Osteoblast (primary cell): Measurements from ENCODE around the gene HHEX. TPM values are rescaled to one million over a fixed set of nuclear protein-coding genes. Genes with fewer than 3 reads are reported as not detected.
A peak's percentile ranks its signal among the peaks of the same experiment; 100 is the strongest.
"Not testable (repeated sequence)": the region's sequence is repeated elsewhere in the genome, so short reads cannot be mapped to it uniquely, and the experiment has no call there.

Source experiments
- DNase-seq: peaks from one replicate; pipeline ENCODE4 v3.0.0; 2011; ENCODE audit warnings: low spot score, mixed read lengths; ENCODE audit not compliant: insufficient read length; ENCODE audit errors: missing footprints
- H2AFZ ChIP-seq: 2 replicates; pipeline ENCODE4 v1.6.0; 2011; ENCODE audit warnings: mild to moderate bottlenecking, low read length
- H3K27ac ChIP-seq: 2 replicates; pipeline ENCODE4 v1.5.1; 2011; ENCODE audit warnings: mild to moderate bottlenecking, low read depth, low read length, moderate library complexity
- H3K27me3 ChIP-seq: 2 replicates; pipeline ENCODE4 v1.6.0; 2012; ENCODE audit warnings: mild to moderate bottlenecking, control low read depth, inconsistent platforms, low read length, moderate library complexity; ENCODE audit not compliant: insufficient read depth
- H3K36me3 ChIP-seq: 2 replicates; pipeline ENCODE4 v1.5.1; 2011; ENCODE audit warnings: mild to moderate bottlenecking, low read length, control low read depth, moderate library complexity; ENCODE audit not compliant: insufficient read depth
- H3K4me1 ChIP-seq: 2 replicates; pipeline ENCODE4 v1.5.1; 2011; ENCODE audit warnings: mild to moderate bottlenecking, low read length, control low read depth, moderate library complexity; ENCODE audit not compliant: insufficient read depth
- H3K4me2 ChIP-seq: 2 replicates; pipeline ENCODE4 v1.6.0; 2011; ENCODE audit warnings: mild to moderate bottlenecking, low read length; ENCODE audit not compliant: insufficient read depth
- H3K4me3 ChIP-seq: fragments of 200-600 bp; sonication (generic); 3 replicates; pipeline ENCODE4 v1.5.1; 2012; ENCODE audit warnings: mild to moderate bottlenecking, low read length, inconsistent platforms; ENCODE audit not compliant: insufficient read depth
- H3K79me2 ChIP-seq: 2 replicates; pipeline ENCODE4 v1.6.0; 2012; ENCODE audit warnings: mild to moderate bottlenecking, low read length, control low read depth, inconsistent platforms; ENCODE audit not compliant: insufficient read depth
- H3K9me3 ChIP-seq: 2 replicates; pipeline ENCODE4 v1.5.1; 2011; ENCODE audit warnings: low read depth, low read length, control low read depth
- H4K20me1 ChIP-seq: 2 replicates; pipeline ENCODE4 v1.6.0; 2012; ENCODE audit warnings: mild to moderate bottlenecking, low read length, control low read depth; ENCODE audit not compliant: insufficient read depth
- CTCF ChIP-seq: IDR thresholded peaks from 2 replicates; pipeline ENCODE4 v1.5.1; 2011; ENCODE audit warnings: mild to moderate bottlenecking, low read depth, low read length, moderate library complexity; ENCODE audit errors: extremely low read depth
- total RNA-seq: library from RNA; depleted of rRNA; stranded (reverse); fragments of >200 nt; gene quantifications from 2 replicates; pipeline ENCODE4 v1.2.3, GENCODE V29; 2012

HHEX gene
- 0.36 and 0.59 TPM in 2 replicates for total RNA-seq

GRCh38 chr10:92689663-92690210 lies at the start of gene HHEX:
HHEX (plus strand) TSS chr10:92689955; CDS start chr10:92689987, 32 bp downstream.
- DNase-seq: peak; percentile 98

GRCh38 chr10:92640107-92640506 lies 49.6 kb upstream of the HHEX start:
- H4K20me1 ChIP-seq: no peaks in the 10 kb centered on the region
- H3K4me3 ChIP-seq: no peak overlapping the region
- H3K9me3 ChIP-seq: no peaks in the 10 kb centered on the region
- no peak overlapping the region for H2AFZ ChIP-seq
- DNase-seq: peak; percentile 86
- H3K27me3 ChIP-seq: no peaks in the 10 kb centered on the region
- TF ChIP-seq CTCF: no peak
- H3K27ac ChIP-seq: no peak overlapping the region
- H3K4me1 ChIP-seq: peaks cover 9% of the 10 kb centered on the region
- no peak overlapping the region for H3K4me2 ChIP-seq
- no peaks in the 10 kb centered on the region for H3K79me2 ChIP-seq
- H3K36me3 ChIP-seq: peaks cover 3% of the 10 kb centered on the region

More at GRCh38 chr10:92689663-92690210, at the start of gene HHEX:
- peak within 1 kb of the TSS; percentile 91 for H2AFZ ChIP-seq
- no peak within 1 kb of the TSS for H3K27ac ChIP-seq
- peaks cover 2% of the 10 kb centered on the region for H3K9me3 ChIP-seq
- no peaks in the 10 kb centered on the region for H3K4me1 ChIP-seq
- TF ChIP-seq CTCF: no peak
- no peaks in the 10 kb centered on the region for H3K79me2 ChIP-seq
- peak within 1 kb of the TSS; percentile 83 for H3K4me3 ChIP-seq
- H3K27me3 ChIP-seq: no peaks in the 10 kb centered on the region
- no peaks in the 10 kb centered on the region for H4K20me1 ChIP-seq
- H3K36me3 ChIP-seq: no peaks in the 10 kb centered on the region
- peak within 1 kb of the TSS; percentile 85 for H3K4me2 ChIP-seq

- no peak overlapping the region for H2AFZ ChIP-seq
- no peaks in the 10 kb centered on the region for H3K9me3 ChIP-seq
- no peak for TF ChIP-seq CTCF
- H3K4me3 ChIP-seq: no peak overlapping the region
- no peaks in the 10 kb centered on the region for H3K27me3 ChIP-seq
- no peak overlapping the region for H3K4me2 ChIP-seq
- no peaks in the 10 kb centered on the region for H3K79me2 ChIP-seq
- peaks cover 3% of the 10 kb centered on the region for H3K36me3 ChIP-seq
- H3K4me1 ChIP-seq: peaks cover 9% of the 10 kb centered on the region
- H4K20me1 ChIP-seq: no peaks in the 10 kb centered on the region
- no peak overlapping the region for H3K27ac ChIP-seq
- DNase-seq: no peak
Observed at GRCh38 chr10:92641492-92641891, 48.3 kb upstream of the HHEX start.

- Histone ChIP-seq H3K4me3 (no peak overlapping the region), H3K27ac (peak overlapping the region; percentile 9), H2AFZ (no peak overlapping the region), H3K36me3 (peaks cover 23% of the 10 kb centered on the region), H3K79me2 (no peaks in the 10 kb centered on the region), H4K20me1 (no peaks in the 10 kb centered on the region), H3K4me1 (peaks cover 4% of the 10 kb centered on the region), H3K4me2 (no peak overlapping the region), H3K9me3 (no peaks in the 10 kb centered on the region), H3K27me3 (no peaks in the 10 kb centered on the region)
- TF ChIP-seq CTCF: no peak
- no peak for DNase-seq
Observed at GRCh38 chr10:92644921-92645320, 44.8 kb upstream of the HHEX start.

GRCh38 chr10:92650864-92651263 lies 38.9 kb upstream of the HHEX start:
- not testable (repeated sequence) for H3K4me3 ChIP-seq, H3K27me3 ChIP-seq, H3K27ac ChIP-seq, H3K9me3 ChIP-seq, H3K79me2 ChIP-seq, H2AFZ ChIP-seq, H3K4me1 ChIP-seq, H3K4me2 ChIP-seq, H4K20me1 ChIP-seq, DNase-seq
- peaks cover 31% of the 10 kb centered on the region for H3K36me3 ChIP-seq
